Gastroesophageal sphincter (tissue), 4 donors: ENCODE results near the gene PRR19. TPM values are rescaled to one million over a fixed set of nuclear protein-coding genes. Genes with fewer than 3 reads are reported as not detected.
"Not testable (repeated sequence)": the region's sequence is repeated elsewhere in the genome, so short reads cannot be mapped to it uniquely, and the experiment has no call there.

ENCODE experiments used
- ATAC-seq: fragments of 150-250 bp; one replicate; pipeline ENCODE4 v1.9.1; 2016; ENCODE audit warnings: mild to moderate bottlenecking, moderate library complexity
- H3K27ac ChIP-seq, 4 donors: fragments of 200-600 bp; sonication (generic) in 3 of 4; 1 replicate in 3 of 4; 2 replicates in 1 of 4; pipeline ENCODE4 v1.5.1; 2016 to 2019
- H3K27me3 ChIP-seq: fragments of 200-600 bp; sonication (generic); one replicate; pipeline ENCODE4 v1.5.1; 2019
- H3K36me3 ChIP-seq, 2 donors: fragments of 200-600 bp; sonication (generic); one replicate each; pipeline ENCODE4 v1.5.1; 2019; ENCODE audit warnings: control low read depth in 1 of 2
- H3K4me1 ChIP-seq, 3 donors: fragments of 200-600 bp; sonication (generic); 1 replicate in 2 of 3; 2 replicates in 1 of 3; pipeline ENCODE4 v1.5.1; 2016 to 2019; ENCODE audit warnings: control low read depth in 2 of 3
- H3K4me3 ChIP-seq, 2 donors: fragments of 200-600 bp; sonication (generic); one replicate each; pipeline ENCODE4 v1.5.1; 2019; ENCODE audit warnings: mild to moderate bottlenecking in 1 of 2, moderate library complexity in 1 of 2
- H3K9me3 ChIP-seq, 3 donors: fragments of 200-600 bp; sonication (generic); one replicate each; pipeline ENCODE4 v1.5.1; 2017 to 2019; ENCODE audit warnings: control low read depth in 2 of 3
- EP300 ChIP-seq: sonication (generic); formaldehyde crosslinking; IDR thresholded peaks from one replicate; pipeline ENCODE4 v1.6.1; 2017; ENCODE audit warnings: antibody characterized with exemption, mild to moderate bottlenecking
- POLR2A ChIP-seq, 2 donors: fragments of 450-650 bp; IDR thresholded peaks; one replicate each; pipeline ENCODE4 v1.6.1; 2017; ENCODE audit warnings: antibody characterized with exemption in 2 of 2, mild to moderate bottlenecking in 2 of 2, moderate library complexity in 1 of 2
- POLR2AphosphoS5 ChIP-seq: sonication (generic); formaldehyde crosslinking; IDR thresholded peaks from one replicate; pipeline ENCODE4 v1.6.1; 2017; ENCODE audit warnings: antibody characterized with exemption
- WGBS, 2 donors: methylation state at CpG; one replicate each; pipeline ENCODE4 v1.1.5; 2018; ENCODE audit warnings: low coverage in 1 of 2; 5-methylcytosine and 5-hydroxymethylcytosine counted together
- total RNA-seq, 4 donors: library from RNA; depleted of rRNA; stranded (reverse); fragments of >200 nt; gene quantifications; one replicate each; pipeline ENCODE4 v1.1.0, GENCODE V29; 2016
- TF ChIP-seq, protein P1 (sequence below), 4 experiments: fragments of 200-600 bp in 2 of 4; fragments of 450-650 bp in 2 of 4; sonication (generic) in 1 of 4; IDR thresholded peaks; one replicate each; pipeline ENCODE4 v1.5.1; 2017 to 2019; ENCODE audit warnings: antibody characterized with exemption in 4 of 4, mild to moderate bottlenecking in 2 of 4, moderate library complexity in 2 of 4

The PRR19 gene
- total RNA-seq, 4 donors from 2014 or later, result 0.93 TPM; not detected in 3

DNA sequence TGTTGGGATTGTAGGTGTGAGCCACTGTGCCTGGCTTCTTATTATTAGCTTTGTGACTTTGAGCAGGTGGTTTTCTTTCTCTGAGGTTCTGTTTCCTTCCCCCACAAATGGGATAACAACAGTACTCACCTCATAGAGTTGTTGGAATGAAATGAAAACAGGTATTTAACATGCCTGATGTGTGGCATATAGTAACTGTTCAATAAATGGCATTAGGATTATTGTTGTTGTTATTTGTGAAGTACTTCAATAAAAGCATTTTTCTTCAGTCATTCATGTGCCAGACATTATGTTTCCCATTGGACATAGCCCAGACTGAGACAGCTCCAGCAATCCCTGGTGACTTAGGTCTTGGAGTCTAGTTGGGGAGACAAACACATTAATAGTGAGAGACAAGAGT lies 25.0 kb downstream of the PRR19 start:
- TF ChIP-seq POLR2AphosphoS5 (no peak), POLR2A (IDR thresholded peaks at IDR 0.05) (no peak), EP300 (no peak)
- TF ChIP-seq, protein P1, sequence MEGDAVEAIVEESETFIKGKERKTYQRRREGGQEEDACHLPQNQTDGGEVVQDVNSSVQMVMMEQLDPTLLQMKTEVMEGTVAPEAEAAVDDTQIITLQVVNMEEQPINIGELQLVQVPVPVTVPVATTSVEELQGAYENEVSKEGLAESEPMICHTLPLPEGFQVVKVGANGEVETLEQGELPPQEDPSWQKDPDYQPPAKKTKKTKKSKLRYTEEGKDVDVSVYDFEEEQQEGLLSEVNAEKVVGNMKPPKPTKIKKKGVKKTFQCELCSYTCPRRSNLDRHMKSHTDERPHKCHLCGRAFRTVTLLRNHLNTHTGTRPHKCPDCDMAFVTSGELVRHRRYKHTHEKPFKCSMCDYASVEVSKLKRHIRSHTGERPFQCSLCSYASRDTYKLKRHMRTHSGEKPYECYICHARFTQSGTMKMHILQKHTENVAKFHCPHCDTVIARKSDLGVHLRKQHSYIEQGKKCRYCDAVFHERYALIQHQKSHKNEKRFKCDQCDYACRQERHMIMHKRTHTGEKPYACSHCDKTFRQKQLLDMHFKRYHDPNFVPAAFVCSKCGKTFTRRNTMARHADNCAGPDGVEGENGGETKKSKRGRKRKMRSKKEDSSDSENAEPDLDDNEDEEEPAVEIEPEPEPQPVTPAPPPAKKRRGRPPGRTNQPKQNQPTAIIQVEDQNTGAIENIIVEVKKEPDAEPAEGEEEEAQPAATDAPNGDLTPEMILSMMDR (IDR thresholded peaks at IDR 0.05), result no peak
- Histone ChIP-seq H3K36me3 (no peaks in the 10 kb centered on the region), H3K4me3 (no peak overlapping the region)

DNA sequence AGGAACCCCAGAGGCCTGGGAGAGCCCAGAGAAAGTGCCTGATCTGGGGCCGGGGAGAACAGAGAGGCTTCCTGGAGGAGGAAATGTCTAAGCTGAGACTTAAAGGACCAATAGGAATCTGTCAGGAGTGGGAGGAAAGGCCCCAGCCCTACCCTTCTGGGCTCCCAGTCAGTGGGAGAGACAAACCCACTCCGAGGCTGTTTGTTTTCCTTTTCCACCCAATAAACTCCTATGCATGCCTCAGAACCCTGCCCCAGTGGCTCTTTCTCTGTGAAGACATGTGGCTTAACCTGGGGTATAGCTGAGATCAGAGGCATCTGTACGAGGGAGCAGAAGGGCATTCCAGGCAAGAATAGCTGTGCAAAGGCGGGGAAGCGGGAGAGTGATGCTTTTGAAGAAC lies 25.4 kb downstream of the PRR19 start:
- no peak for TF ChIP-seq POLR2A (IDR thresholded peaks at IDR 0.05)
- TF ChIP-seq, protein P1 (IDR thresholded peaks at IDR 0.05), result no peak
- TF ChIP-seq EP300, result no peak
- TF ChIP-seq POLR2AphosphoS5, result no peak
- no peak overlapping the region for H3K27ac ChIP-seq
- H3K27me3 ChIP-seq, result peaks cover 26% of the 10 kb centered on the region
- whole genome bisulfite sequencing, 2 donors, result 60 to 95% methylated on average over 1 to 3 of the region's 5 CpGs
- H3K9me3 ChIP-seq, result no peaks in the 10 kb centered on the region
- ATAC-seq, result no peak
- H3K4me1 ChIP-seq, result peaks cover 0 to 65% (median 35%) of the 10 kb centered on the region in 3 donors
- no peaks in the 10 kb centered on the region for H3K36me3 ChIP-seq
- H3K4me3 ChIP-seq, result no peak overlapping the region

More for the DNA sequence above, 25.0 kb downstream of the PRR19 start:
- ATAC-seq, result no peak
- peaks cover 0 to 65% (median 35%) of the 10 kb centered on the region in 3 donors for H3K4me1 ChIP-seq
- H3K9me3 ChIP-seq, result no peaks in the 10 kb centered on the region
- peaks cover 30% of the 10 kb centered on the region for H3K27me3 ChIP-seq
- H3K27ac ChIP-seq, result no peak overlapping the region

DNA sequence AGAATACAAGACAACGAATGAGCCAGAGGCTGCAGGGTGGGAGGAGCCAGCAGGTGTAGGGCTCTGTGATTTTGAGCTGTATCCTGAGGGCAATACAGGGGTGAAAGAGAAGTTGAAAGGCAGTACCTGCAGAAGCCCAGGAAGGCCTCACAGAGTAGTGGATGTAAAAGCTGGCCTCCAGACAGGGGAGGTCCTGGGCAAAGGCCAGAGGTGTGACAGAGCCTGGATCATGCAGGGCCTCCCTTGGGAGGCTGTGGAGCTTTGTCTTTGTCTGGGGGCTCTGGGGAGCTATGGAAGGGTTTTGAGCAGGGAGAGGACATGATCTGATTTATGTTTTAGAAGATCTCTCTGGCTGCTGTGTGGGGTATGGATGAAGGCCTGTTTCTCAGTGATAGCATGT lies 26.2 kb downstream of the PRR19 start:
- Histone ChIP-seq H3K27ac (no peak overlapping the region), H3K36me3 (peaks cover 0 to 5% of the 10 kb centered on the region in 2 donors), H3K4me3 (no peak overlapping the region), H3K4me1 (peaks cover 0 to 65% (median 35%) of the 10 kb centered on the region in 3 donors), H3K9me3 (no peaks in the 10 kb centered on the region), H3K27me3 (peaks cover 18% of the 10 kb centered on the region)
- ATAC-seq, result no peak
- no peak for TF ChIP-seq POLR2AphosphoS5
- no peak for TF ChIP-seq POLR2A (IDR thresholded peaks at IDR 0.05)
- TF ChIP-seq EP300, result no peak
- TF ChIP-seq, protein P1 (IDR thresholded peaks at IDR 0.05), result no peak
- WGBS, 2 donors, result 50 to 57% methylated on average over 1 of the region's 1 CpG

DNA sequence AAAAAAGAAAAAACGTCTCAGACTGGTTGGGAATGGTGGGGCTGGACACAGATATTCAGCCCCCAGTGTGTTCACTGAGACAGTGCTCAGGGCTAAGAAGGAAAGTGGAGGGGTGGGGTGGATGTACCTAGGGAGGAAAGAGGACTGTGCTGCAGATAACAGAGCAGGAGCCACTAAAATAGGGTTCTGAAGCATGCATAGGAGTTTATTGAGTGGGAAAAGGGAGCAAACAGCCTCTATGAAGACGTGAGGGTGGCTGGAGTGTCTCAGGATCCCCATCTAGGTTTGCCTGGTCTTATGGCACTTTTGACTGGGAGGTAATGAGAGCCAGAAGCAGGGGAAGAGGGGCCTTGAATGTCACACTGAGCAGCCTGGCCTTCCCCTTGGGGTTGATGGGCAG lies 26.9 kb downstream of the PRR19 start:
- no peaks in the 10 kb centered on the region for H3K9me3 ChIP-seq
- H3K27ac ChIP-seq, result no peak overlapping the region
- ATAC-seq, result no peak
- peaks cover 11% of the 10 kb centered on the region for H3K27me3 ChIP-seq
- H3K4me3 ChIP-seq, result no peak overlapping the region
- peaks cover 0 to 12% of the 10 kb centered on the region in 2 donors for H3K36me3 ChIP-seq
- no peak for TF ChIP-seq POLR2A (IDR thresholded peaks at IDR 0.05)
- TF ChIP-seq, protein P1 (IDR thresholded peaks at IDR 0.05), result no peak
- no peak for TF ChIP-seq EP300
- no peak for TF ChIP-seq POLR2AphosphoS5
- H3K4me1 ChIP-seq, result peaks cover 0 to 62% (median 35%) of the 10 kb centered on the region in 3 donors
- WGBS, 2 donors, result 70 to 75% methylated on average over 1 to 2 of the region's 2 CpGs

DNA sequence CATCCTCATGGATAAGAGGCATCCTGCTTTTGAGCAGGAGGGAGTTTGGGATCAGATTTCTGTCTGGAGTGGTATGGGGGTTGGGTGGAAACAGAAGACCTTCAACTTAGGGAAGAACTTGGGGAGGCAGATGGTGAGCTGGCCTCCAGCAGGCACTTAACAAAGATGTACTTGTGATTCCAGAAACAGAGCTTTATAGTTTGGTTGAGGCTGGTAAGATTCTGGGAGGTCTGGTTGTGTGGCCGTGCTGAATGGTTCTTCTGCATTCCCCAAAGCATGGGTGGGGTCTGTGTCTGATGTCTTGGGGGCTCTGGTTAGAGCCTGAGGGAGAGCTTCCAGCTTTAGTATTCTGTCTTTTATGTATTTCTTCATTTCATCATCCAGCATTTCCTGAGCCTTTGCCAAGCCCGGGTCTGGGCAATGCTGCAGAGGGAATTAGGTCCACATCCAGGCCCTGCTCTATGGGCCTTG lies 28.3 kb downstream of the PRR19 start:
- Histone ChIP-seq H3K36me3 (peaks cover 0 to 26% of the 10 kb centered on the region in 2 donors), H3K27me3 (no peaks in the 10 kb centered on the region), H3K4me1 (peaks cover 0 to 52% (median 22%) of the 10 kb centered on the region in 3 donors), H3K4me3 (no peak overlapping the region), H3K9me3 (no peaks in the 10 kb centered on the region), H3K27ac (no peak overlapping the region)
- ATAC-seq, result no peak
- TF ChIP-seq POLR2AphosphoS5 (no peak), EP300 (no peak), POLR2A (IDR thresholded peaks at IDR 0.05) (no peak)
- TF ChIP-seq, protein P1 (IDR thresholded peaks at IDR 0.05), result no peak
- WGBS, 2 donors, result no CpG with 5 or more reads among the region's 2 CpGs

DNA sequence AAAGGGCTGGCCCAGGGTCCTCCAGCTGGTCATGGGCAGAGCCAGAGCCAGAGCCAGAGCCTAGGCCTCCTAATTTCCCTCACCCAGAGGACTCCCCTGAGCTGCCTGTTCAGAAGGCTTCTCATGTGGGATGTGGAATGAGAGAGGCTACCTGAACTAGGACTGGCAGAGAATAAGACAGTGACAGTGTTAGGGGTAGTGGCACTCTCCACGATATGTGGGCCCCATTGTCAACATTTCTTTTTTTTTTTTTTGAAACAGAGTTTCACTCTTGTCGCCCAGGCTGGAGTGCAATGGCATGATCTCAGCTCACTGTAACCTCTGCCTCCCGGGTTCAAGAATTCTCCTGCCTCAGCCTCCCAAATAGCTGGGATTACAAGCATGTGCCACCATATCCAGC lies 29.4 kb downstream of the PRR19 start:
- peaks cover 0 to 37% of the 10 kb centered on the region in 2 donors for H3K36me3 ChIP-seq
- not testable (repeated sequence) for H3K27me3 ChIP-seq, H3K9me3 ChIP-seq, ATAC-seq, H3K27ac ChIP-seq, H3K4me3 ChIP-seq
- 67 to 70% methylated on average over 1 to 2 of the region's 3 CpGs for WGBS, 2 donors
- peaks cover 0 to 47% (median 19%) of the 10 kb centered on the region in 3 donors for H3K4me1 ChIP-seq
